RWPE1 (cell line): ENCODE results near the gene DSCAM.

Experiments used
- CTCF ChIA-PET: fragments of 350-600 bp; sonication (Branson Sonifier 250); formaldehyde crosslinking; extraction: SDS; loops from one replicate; lab custom pipeline; 2021; lab: Yijun Ruan, JAX
- POLR2A ChIA-PET: fragments of 400-600 bp; formaldehyde crosslinking; extraction: SDS; loops from one replicate; lab custom pipeline; 2020; ENCODE audit warnings: antibody characterized with exemption; ENCODE audit not compliant: low non-redundant PET; lab: Yijun Ruan, JAX
- DNase-seq: peaks from one replicate; pipeline ENCODE4 v3.0.0; 2012; ENCODE audit warnings: low spot score
- H3K27ac ChIP-seq: fragments of 450-650 bp; 2 replicates; pipeline ENCODE4 v1.5.1; 2017
- TF ChIP-seq, protein P1 (sequence below): fragments of 450-650 bp; conservative IDR thresholded peaks from 2 replicates; pipeline ENCODE4 v1.5.1; 2017; ENCODE audit warnings: low read depth, mild to moderate bottlenecking

The DSCAM gene

DNA sequence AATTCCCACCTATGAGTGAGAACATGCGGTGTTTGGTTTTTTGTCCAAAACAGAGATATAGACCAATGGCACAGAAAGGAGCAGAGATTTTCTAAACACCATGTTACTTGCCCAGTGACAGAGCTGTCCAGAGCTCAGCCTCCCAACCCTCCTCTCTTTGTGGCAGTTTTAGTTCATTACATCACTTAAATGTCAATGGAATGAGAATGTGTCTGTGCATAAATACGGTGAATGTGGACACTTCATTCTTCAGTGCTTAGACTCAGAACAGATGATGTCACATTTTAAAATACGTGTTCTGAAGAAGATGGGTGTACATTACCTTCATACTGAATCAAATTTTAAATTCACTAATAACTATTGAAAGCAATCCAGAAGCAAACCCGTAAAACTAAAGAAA lies 374.9 kb downstream of the DSCAM start:
- POLR2A ChIA-PET: no interaction called here
- CTCF ChIA-PET: interaction anchor here (1.2 kb wide), 1 partner anchor 597 kb away, joined by 3 read pairs; no protein-coding TSS in a partner anchor
- DNase-seq: no peak
- TF ChIP-seq, protein P1, sequence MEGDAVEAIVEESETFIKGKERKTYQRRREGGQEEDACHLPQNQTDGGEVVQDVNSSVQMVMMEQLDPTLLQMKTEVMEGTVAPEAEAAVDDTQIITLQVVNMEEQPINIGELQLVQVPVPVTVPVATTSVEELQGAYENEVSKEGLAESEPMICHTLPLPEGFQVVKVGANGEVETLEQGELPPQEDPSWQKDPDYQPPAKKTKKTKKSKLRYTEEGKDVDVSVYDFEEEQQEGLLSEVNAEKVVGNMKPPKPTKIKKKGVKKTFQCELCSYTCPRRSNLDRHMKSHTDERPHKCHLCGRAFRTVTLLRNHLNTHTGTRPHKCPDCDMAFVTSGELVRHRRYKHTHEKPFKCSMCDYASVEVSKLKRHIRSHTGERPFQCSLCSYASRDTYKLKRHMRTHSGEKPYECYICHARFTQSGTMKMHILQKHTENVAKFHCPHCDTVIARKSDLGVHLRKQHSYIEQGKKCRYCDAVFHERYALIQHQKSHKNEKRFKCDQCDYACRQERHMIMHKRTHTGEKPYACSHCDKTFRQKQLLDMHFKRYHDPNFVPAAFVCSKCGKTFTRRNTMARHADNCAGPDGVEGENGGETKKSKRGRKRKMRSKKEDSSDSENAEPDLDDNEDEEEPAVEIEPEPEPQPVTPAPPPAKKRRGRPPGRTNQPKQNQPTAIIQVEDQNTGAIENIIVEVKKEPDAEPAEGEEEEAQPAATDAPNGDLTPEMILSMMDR: no peak
- H3K27ac ChIP-seq: no peak overlapping the region

DNA sequence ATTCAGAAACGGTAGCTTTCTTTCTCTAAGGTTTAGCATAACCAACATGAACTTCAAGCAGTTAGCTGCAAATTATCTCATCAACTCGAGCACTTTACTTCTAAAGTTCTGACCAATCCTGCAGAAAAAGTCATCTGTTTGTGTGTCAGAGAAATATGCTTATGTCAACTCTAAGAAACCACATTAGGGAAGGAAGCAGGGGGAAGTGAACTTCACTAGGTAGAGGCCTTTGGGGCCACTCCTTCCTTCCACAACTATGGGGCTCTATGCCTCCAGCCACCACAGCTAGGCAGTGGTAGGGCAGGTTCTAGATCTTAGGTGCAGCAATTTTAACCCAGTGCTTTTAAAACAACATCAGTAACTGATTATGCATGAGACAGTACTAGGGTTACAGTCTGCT lies 375.9 kb downstream of the DSCAM start:
- TF ChIP-seq, protein P1: no peak
- ChIA-PET POLR2A (no interaction called here), CTCF (no interaction called here)
- no peak for DNase-seq
- H3K27ac ChIP-seq: no peak overlapping the region

DNA sequence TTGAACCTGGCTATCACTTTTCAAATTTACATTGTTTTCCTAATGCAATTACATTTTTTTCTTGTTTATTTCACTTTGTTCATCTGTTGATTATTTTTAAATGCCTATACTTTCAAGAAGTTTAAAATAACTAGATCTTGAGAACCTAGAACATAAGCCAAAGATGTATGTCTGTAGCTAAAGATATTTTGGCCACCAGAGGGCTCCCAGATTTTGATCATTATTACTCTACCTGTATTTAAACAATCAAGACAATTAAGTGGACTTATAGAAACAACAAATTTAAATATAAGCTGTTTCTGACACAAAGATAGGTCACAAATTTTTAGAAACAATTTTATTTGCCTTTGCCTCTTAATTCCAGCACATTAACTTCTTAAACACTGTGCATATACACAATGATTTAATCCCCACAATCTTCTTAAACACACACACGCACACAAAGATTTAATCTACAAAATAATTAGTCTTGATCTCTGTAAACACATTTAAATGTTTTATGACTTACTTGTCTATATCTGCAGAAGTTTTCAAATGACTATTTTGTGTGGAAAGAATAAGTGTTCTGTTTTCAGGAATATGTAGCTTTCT lies 380.0 kb downstream of the DSCAM start:
- no peak for DNase-seq
- POLR2A ChIA-PET: no interaction called here
- CTCF ChIA-PET: interaction anchor here (0.7 to 2.4 kb wide), 2 partner anchors 602 to 1093 kb away, joined by 3 to 22 read pairs; no protein-coding TSS in a partner anchor

DNA sequence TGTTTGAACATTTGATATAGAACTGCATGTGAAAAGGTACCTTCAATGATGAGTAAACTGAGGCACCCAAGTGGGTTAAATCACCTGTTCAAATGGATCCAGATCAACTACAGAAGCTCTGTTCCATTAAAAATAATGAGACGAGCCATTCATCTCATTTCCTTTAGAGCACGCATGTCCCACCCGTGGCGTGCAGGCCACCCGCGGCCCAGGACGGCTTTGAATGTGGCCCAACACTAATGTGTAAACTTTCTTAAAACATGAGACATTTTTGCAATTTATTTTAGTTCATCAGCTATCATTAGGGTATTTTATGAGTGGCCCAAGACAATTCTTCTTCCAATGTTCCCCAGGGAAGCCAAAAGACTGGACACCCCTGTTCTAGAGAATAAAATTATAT lies 381.6 kb downstream of the DSCAM start:
- H3K27ac ChIP-seq: no peak overlapping the region
- CTCF ChIA-PET: no interaction called here
- no peak for DNase-seq
- TF ChIP-seq, protein P1: no peak
- POLR2A ChIA-PET: no interaction called here

More for the DNA sequence above, 380.0 kb downstream of the DSCAM start:
- H3K27ac ChIP-seq: no peak overlapping the region
- TF ChIP-seq, protein P1: peak; percentile 36

DNA sequence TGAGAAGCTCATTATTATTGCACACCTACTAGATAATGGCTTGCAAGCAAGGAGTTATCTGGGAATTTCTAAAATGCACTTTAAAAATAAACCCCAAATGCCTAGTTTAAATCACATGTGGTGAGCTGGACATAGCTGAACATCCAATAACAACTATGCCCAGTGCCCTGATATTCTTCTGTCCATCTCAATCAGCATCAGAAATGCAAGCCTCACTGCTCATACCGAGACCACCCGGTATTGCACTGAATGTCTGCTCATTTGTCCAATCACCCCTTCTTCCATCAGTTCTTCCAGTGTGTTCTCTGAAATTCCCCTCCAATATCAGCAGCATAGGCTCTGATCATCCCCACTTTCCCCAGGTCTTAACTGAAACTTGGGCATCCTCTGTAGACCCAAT lies 383.8 kb downstream of the DSCAM start:
- ChIA-PET POLR2A (no interaction called here), CTCF (no interaction called here)
- DNase-seq: no peak
- no peak overlapping the region for H3K27ac ChIP-seq
- TF ChIP-seq, protein P1: no peak

DNA sequence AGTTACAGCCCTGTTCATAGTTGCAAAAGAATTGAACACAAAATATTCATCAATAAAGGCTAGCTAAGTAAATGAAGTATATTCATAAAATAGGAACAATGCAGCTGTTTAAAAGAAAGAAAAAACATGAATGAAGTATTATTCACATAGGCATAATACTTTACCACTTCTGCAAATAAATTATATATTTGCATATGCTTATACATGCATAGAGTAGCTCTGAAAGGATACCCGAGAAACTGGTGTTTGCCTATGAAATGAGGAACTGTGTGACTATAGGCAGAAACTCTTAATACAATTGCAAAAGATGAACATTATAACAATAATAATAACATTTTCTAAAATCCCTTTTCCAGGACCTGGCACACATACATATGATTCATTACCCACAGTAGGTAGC lies 385.9 kb downstream of the DSCAM start:
- ChIA-PET CTCF (no interaction called here), POLR2A (no interaction called here)

More for the DNA sequence above, 385.9 kb downstream of the DSCAM start:
- TF ChIP-seq, protein P1: no peak
- no peak for DNase-seq
- no peak overlapping the region for H3K27ac ChIP-seq
